ENCODE measurements around the gene IMMP2L. TPM values are rescaled to one million over a fixed set of nuclear protein-coding genes. Genes with fewer than 3 reads are reported as not detected.

IMMP2L gene
- total RNA-seq, 1 donor from 2014 or later, result 31.9 TPM

DNA sequence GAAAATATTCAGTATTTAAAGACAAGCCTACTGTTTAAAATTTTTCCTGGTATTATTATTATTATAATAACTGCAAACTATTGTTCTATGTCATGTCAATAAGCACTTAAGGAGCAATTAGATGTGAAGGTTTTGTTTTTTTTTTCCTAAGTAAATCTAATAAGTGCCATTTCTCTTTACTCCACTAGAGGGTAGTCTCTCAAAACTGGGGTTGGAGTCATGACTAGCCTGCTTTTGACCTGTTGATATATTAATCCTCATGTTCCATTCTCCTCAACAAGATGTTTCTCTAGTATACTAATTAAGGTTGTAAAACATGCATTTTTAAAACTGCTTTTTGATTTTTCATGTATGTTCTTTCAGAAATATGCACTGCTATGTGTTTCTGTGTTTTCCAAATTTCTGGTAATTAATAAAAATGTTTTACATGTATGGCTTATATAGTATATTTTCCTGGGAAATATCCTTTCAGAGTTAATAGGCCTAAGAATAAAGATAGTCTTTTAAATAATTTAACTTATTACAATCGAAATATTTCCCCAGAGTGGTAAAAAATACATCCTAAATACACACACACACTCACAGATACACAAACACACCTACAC lies 472.4 kb downstream of the IMMP2L start:
- TF ChIP-seq, protein P1, sequence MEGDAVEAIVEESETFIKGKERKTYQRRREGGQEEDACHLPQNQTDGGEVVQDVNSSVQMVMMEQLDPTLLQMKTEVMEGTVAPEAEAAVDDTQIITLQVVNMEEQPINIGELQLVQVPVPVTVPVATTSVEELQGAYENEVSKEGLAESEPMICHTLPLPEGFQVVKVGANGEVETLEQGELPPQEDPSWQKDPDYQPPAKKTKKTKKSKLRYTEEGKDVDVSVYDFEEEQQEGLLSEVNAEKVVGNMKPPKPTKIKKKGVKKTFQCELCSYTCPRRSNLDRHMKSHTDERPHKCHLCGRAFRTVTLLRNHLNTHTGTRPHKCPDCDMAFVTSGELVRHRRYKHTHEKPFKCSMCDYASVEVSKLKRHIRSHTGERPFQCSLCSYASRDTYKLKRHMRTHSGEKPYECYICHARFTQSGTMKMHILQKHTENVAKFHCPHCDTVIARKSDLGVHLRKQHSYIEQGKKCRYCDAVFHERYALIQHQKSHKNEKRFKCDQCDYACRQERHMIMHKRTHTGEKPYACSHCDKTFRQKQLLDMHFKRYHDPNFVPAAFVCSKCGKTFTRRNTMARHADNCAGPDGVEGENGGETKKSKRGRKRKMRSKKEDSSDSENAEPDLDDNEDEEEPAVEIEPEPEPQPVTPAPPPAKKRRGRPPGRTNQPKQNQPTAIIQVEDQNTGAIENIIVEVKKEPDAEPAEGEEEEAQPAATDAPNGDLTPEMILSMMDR (IDR thresholded peaks at IDR 0.05), result peak; percentile 77
- DNase-seq (no peak), ATAC-seq (ENCODE audit: low read depth) (peak; percentile 55)
- intact Hi-C loops (cut with micrococcal nuclease), result loop anchor here (1.0 kb wide), 2 partner anchors 396 to 645 kb away; no protein-coding TSS in a partner anchor
- H3K4me3 Mint-ChIP-seq, result no peak overlapping the region
- H3K4me1 Mint-ChIP-seq, result peaks cover 12% of the 10 kb centered on the region
- no peaks in the 10 kb centered on the region for H3K27me3 Mint-ChIP-seq
- H3K9me3 Mint-ChIP-seq, result peaks cover 3% of the 10 kb centered on the region
- POLR2A ChIA-PET, result interaction anchor here (0.7 kb wide), 1 partner anchor 94 kb away, joined by 5 read pairs; no protein-coding TSS in a partner anchor
- no peak overlapping the region for H3K27ac Mint-ChIP-seq
- no peaks in the 10 kb centered on the region for H3K36me3 Mint-ChIP-seq (ENCODE audit: low read depth)
- CTCF ChIA-PET, result interaction anchor here (0.6 kb wide), 1 partner anchor 17 kb away, joined by 3 read pairs; no protein-coding TSS in a partner anchor

DNA sequence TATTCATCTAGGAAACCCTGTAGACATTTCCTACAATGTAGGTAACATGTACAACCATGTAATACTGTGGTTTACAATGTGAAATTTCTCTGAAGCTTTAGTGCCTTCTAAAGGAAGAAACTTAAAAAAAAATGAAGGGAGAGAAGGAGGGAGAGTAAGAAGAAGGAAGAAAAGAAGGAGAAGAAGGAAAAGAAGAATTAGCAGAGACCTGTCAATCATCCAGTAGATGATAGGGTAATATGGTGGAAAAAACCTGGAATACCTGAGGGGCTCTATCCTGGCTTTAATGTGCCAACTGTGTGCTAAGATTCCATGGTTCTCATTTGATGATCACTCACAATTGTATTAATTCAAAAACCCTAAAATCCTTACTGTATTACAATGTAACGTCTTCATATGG lies 474.0 kb downstream of the IMMP2L start:
- Mint-ChIP-seq H3K4me3 (no peak overlapping the region), H3K36me3 (ENCODE audit: low read depth) (no peaks in the 10 kb centered on the region), H3K27me3 (no peaks in the 10 kb centered on the region), H3K9me3 (peaks cover 3% of the 10 kb centered on the region), H3K27ac (no peak overlapping the region), H3K4me1 (peaks cover 28% of the 10 kb centered on the region)
- ChIA-PET CTCF (no interaction called here), POLR2A (no interaction called here)
- no peak for ATAC-seq (ENCODE audit: low read depth)
- intact Hi-C loops (cut with micrococcal nuclease), result no loop called here
- TF ChIP-seq, protein P1 (IDR thresholded peaks at IDR 0.05), result no peak
- DNase-seq, result no peak

DNA sequence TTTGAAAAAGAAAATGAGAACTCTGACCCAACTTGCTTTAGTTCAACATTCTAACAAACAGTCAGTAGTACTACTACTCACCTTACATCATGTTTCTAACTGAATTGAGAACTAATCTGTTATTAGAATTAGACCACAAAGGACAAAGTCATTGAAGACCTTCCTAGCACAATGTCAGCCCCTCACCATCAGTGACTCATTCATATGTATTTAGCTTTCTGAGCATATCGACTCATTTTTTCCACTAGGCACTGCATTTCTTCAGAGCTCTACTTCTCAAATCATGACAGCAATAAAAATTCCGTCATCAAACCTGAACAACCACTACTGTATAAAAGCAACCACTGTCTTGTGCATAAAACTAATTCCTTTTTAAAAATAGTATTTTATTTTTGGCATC lies 475.8 kb downstream of the IMMP2L start:
- Mint-ChIP-seq H3K4me3 (no peak overlapping the region), H3K27me3 (no peaks in the 10 kb centered on the region), H3K36me3 (ENCODE audit: low read depth) (no peaks in the 10 kb centered on the region), H3K4me1 (peaks cover 45% of the 10 kb centered on the region), H3K27ac (peak overlapping the region; percentile 59), H3K9me3 (peaks cover 3% of the 10 kb centered on the region)
- no peak for DNase-seq
- TF ChIP-seq, protein P1 (IDR thresholded peaks at IDR 0.05), result no peak
- intact Hi-C loops (cut with micrococcal nuclease), result no loop called here
- ChIA-PET CTCF (interaction anchor here (1.3 kb wide), 1 partner anchor 13 kb away, joined by 9 read pairs; no protein-coding TSS in a partner anchor), POLR2A (interaction anchor here (1.1 kb wide), 1 partner anchor 44 kb away, joined by 3 read pairs; no protein-coding TSS in a partner anchor)
- ATAC-seq (ENCODE audit: low read depth), result peak; percentile 15

DNA sequence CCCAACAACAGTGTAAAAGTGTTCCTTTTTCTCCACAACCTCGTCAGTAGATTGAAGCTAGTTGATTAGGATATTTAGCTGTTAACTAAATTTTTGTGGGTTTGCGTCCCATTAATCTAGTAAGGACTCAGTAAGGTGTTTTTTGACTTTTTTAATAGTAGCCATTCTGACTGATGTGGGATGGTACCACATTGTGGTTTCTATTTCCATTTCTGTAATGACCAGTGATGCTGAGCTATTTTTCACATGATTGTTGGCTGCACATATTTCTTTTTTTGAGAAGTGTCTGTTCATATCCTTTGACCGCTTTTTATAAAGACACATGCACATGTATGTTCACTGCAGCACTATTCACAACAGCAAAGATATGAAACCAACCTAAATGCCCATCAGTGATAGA lies 476.9 kb downstream of the IMMP2L start:
- no peak overlapping the region for H3K4me3 Mint-ChIP-seq
- intact Hi-C loops (cut with micrococcal nuclease), result no loop called here
- CTCF ChIA-PET, result interaction anchor here (1.0 kb wide), 1 partner anchor 13 kb away, joined by 4 read pairs; no protein-coding TSS in a partner anchor
- H3K27ac Mint-ChIP-seq, result no peak overlapping the region
- H3K4me1 Mint-ChIP-seq, result peaks cover 48% of the 10 kb centered on the region
- no peaks in the 10 kb centered on the region for H3K27me3 Mint-ChIP-seq
- ATAC-seq (ENCODE audit: low read depth), result no peak
- peaks cover 3% of the 10 kb centered on the region for H3K9me3 Mint-ChIP-seq
- POLR2A ChIA-PET, result no interaction called here
- no peaks in the 10 kb centered on the region for H3K36me3 Mint-ChIP-seq (ENCODE audit: low read depth)
- DNase-seq, result no peak
- TF ChIP-seq, protein P1 (IDR thresholded peaks at IDR 0.05), result no peak

DNA sequence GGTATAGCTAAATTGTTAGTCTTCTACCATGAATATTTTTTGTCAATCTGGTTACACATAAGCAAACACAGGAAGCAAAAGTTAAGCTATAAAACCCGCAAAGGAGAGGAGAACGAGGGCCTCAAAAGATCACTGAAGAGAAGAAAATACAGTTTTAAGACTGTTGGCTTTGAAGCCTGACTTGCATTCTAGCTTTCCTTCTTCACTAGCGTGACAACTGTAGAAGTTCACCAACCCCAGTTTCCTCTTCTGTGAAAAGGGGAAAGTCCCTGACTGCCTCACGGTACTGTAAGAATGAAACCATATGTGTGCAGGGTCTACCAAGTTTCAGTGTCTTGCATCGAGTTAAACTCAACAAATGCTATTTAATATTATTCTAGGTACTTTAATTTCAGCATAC lies 478.9 kb downstream of the IMMP2L start:
- ChIA-PET CTCF (interaction anchor here (0.9 to 2.4 kb wide), 2 partner anchors 15 to 54 kb away, joined by 5 to 7 read pairs; no protein-coding TSS in a partner anchor), POLR2A (interaction anchor here (0.8 to 1.8 kb wide), 4 partner anchors 9 to 169 kb away, joined by 3 to 24 read pairs (median 4); no protein-coding TSS in a partner anchor)
- Mint-ChIP-seq H3K27ac (peak overlapping the region; percentile 90), H3K9me3 (peaks cover 3% of the 10 kb centered on the region), H3K27me3 (no peaks in the 10 kb centered on the region), H3K4me1 (peaks cover 48% of the 10 kb centered on the region), H3K36me3 (ENCODE audit: low read depth) (no peaks in the 10 kb centered on the region), H3K4me3 (peak overlapping the region; percentile 59)
- DNase-seq (no peak), ATAC-seq (ENCODE audit: low read depth) (peak; percentile 96)
- intact Hi-C loops (cut with micrococcal nuclease), result loop anchor here (1.0 to 5.0 kb wide), 7 partner anchors 21 to 1709 kb away; partner anchors contain the start of genes IFRD1, IMMP2L and TMEM168
- TF ChIP-seq, protein P1 (IDR thresholded peaks at IDR 0.05), result no peak
